Activated naive CD8-positive, alpha-beta T cell treated with anti-CD3 and anti-CD28 coated beads, Interleukin-2, amount 50 U/mL, for 16 hours (primary cell): Measurements from ENCODE around the gene MARS1.

Experiments used
- DNase-seq: peaks from one replicate; pipeline ENCODE4 v3.0.0-alpha.2; 2020; ENCODE audit warnings: low read depth, low spot score

Gene MARS1

GRCh38 chr12:57471661-57472060 is 16.2 kb upstream of the MARS1 start:
- no peak for DNase-seq

- no peak for DNase-seq
Measured at GRCh38 chr12:57472391-57472790, 15.5 kb upstream of the MARS1 start.

- DNase-seq: no peak
Measured at GRCh38 chr12:57473392-57473791, 14.5 kb upstream of the MARS1 start.

GRCh38 chr12:57473886-57474285 is 14.0 kb upstream of the MARS1 start:
- no peak for DNase-seq

- no peak for DNase-seq
Measured at GRCh38 chr12:57474430-57474829, 13.4 kb upstream of the MARS1 start.

GRCh38 chr12:57474862-57475261 is 13.0 kb upstream of the MARS1 start:
- no peak for DNase-seq

- DNase-seq: no peak
Measured at GRCh38 chr12:57475271-57476161, 12.4 kb upstream of the MARS1 start.

GRCh38 chr12:57476162-57476992 is 11.5 kb upstream of the MARS1 start:
- DNase-seq: peak; percentile 57

- DNase-seq: no peak
Measured at GRCh38 chr12:57476993-57477709, 10.7 kb upstream of the MARS1 start.

- no peak for DNase-seq
Measured at GRCh38 chr12:57477710-57478681, 9.9 kb upstream of the MARS1 start.

GRCh38 chr12:57479043-57479375 is 8.9 kb upstream of the MARS1 start:
- no peak for DNase-seq

GRCh38 chr12:57479376-57480115 is 8.3 kb upstream of the MARS1 start, which contains the start of gene ARHGAP9:
TSS of gene ARHGAP9 (minus strand) at chr12:57479866. CDS start at chr12:57479406, 460 bp downstream.
- no peak for DNase-seq

GRCh38 chr12:57481671-57482070 is 6.2 kb upstream of the MARS1 start:
- no peak for DNase-seq

GRCh38 chr12:57483466-57483865 is 4.4 kb upstream of the MARS1 start:
- DNase-seq: no peak

- DNase-seq: no peak
Measured at GRCh38 chr12:57485695-57486094, 2.2 kb upstream of the MARS1 start.

GRCh38 chr12:57487055-57487596 is 742 bp upstream of the MARS1 start:
- no peak for DNase-seq

GRCh38 chr12:57488402-57489156 is 711 bp downstream of the MARS1 start:
- DNase-seq: no peak

- DNase-seq: no peak
Measured at GRCh38 chr12:57489157-57489641, 1.3 kb downstream of the MARS1 start.

- DNase-seq: no peak
Measured at GRCh38 chr12:57490126-57490525, 2.3 kb downstream of the MARS1 start.
